Panc1 (cell line): ENCODE results near the gene KRT85. TPM values are rescaled to one million over a fixed set of nuclear protein-coding genes. Genes with fewer than 3 reads are reported as not detected.

Source experiments
- ATAC-seq: fragments of 200-7000 bp; cut with Tn5 transposase; 2 replicates; pipeline ENCODE4 v1.9.1; 2020; ENCODE audit warnings: mild to moderate bottlenecking, moderate library complexity
- BruUV-seq: library from RNA; stranded (reverse); fragments of 400-500 nt; replicated peaks from 2 replicates; lab custom pipeline; 2021; lab: Mats Ljungman, UMichigan
- CTCF ChIA-PET: fragments of 300-600 bp; sonication (Branson Sonifier 250); formaldehyde crosslinking; loops from one replicate; lab custom pipeline; 2022; ENCODE audit warnings: antibody characterized with exemption; lab: Charles Lee
- POLR2A ChIA-PET: fragments of 300-600 bp; sonication (Branson Sonifier 250); formaldehyde crosslinking; loops from one replicate; lab custom pipeline; 2022; ENCODE audit warnings: antibody characterized with exemption; lab: Charles Lee
- DNase-seq: peaks from one replicate; pipeline ENCODE4 v3.0.0-alpha.2; 2010; ENCODE audit warnings: low read depth, low spot score
- H3K27ac ChIP-seq: 2 replicates; pipeline ENCODE4 v1.5.1; 2011; ENCODE audit warnings: mild to moderate bottlenecking, low read length, inconsistent platforms
- H3K27me3 ChIP-seq: fragments of 200-500 bp; sonication (Bioruptor generic); 2 replicates; pipeline ENCODE4 v1.6.0; 2014; ENCODE audit warnings: low read length, inconsistent platforms; ENCODE audit not compliant: control insufficient read depth, insufficient read depth
- H3K36me3 ChIP-seq: fragments of 200-500 bp; sonication (Bioruptor generic); 2 replicates; pipeline ENCODE4 v1.5.1; 2014; ENCODE audit warnings: inconsistent platforms, mild to moderate bottlenecking, low read length, moderate library complexity; ENCODE audit not compliant: control insufficient read depth, insufficient read depth
- H3K4me1 ChIP-seq: 2 replicates; pipeline ENCODE4 v1.5.1; 2011; ENCODE audit warnings: inconsistent platforms, mild to moderate bottlenecking, low read length, moderate library complexity; ENCODE audit not compliant: control insufficient read depth, insufficient read depth
- H3K4me3 ChIP-seq, 2 experiments: 2 replicates each; pipeline ENCODE4 v1.5.1; 2011 to 2012; ENCODE audit warnings: low read depth in 2 of 2, low read length in 2 of 2, mild to moderate bottlenecking in 2 of 2, inconsistent platforms in 1 of 2, moderate library complexity in 1 of 2
- H3K9me3 ChIP-seq: fragments of 200-500 bp; sonication (Bioruptor generic); 2 replicates; pipeline ENCODE4 v1.5.1; 2014; ENCODE audit warnings: low read depth, mild to moderate bottlenecking, inconsistent platforms, low read length, moderate library complexity; ENCODE audit not compliant: control insufficient read depth, insufficient read depth
- POLR2AphosphoS5 ChIP-seq: IDR thresholded peaks from 2 replicates; pipeline ENCODE4 v1.6.1; 2012; ENCODE audit warnings: mild to moderate bottlenecking, low read depth, low read length, moderate library complexity
- SIN3A ChIP-seq: IDR thresholded peaks from 2 replicates; pipeline ENCODE4 v1.6.1; 2012; ENCODE audit warnings: low read depth, mild to moderate bottlenecking, low read length, moderate library complexity, borderline replicate concordance; ENCODE audit not compliant: insufficient read depth
- TCF7L2 ChIP-seq: IDR thresholded peaks from 2 replicates; pipeline ENCODE4 v1.6.1; 2011; ENCODE audit warnings: mild to moderate bottlenecking, low read depth, low read length, inconsistent platforms
- in situ Hi-C: cut with HindIII; loops from 2 replicates; pipeline ENCODE4 v1.10.0; 2016; ENCODE audit warnings: low sequenced_read_pairs, low pct_unique_long_range_greater_than_20kb
- intact Hi-C: fragments of 100-400 bp; cut with micrococcal nuclease; formaldehyde crosslinking; loops from one replicate; pipeline ENCODE4 v1.10.0; 2022; ENCODE audit not compliant: unreplicated experiment
- total RNA-seq: library from RNA; stranded (reverse); gene quantifications from one replicate; pipeline ENCODE4 v1.2.1, GENCODE V29; 2021; ENCODE audit not compliant: unreplicated experiment
- TF ChIP-seq, protein P1 (sequence below): fragments of 450-650 bp; IDR thresholded peaks from 2 replicates; pipeline ENCODE4 v1.5.1; 2017; ENCODE audit warnings: mild to moderate bottlenecking
- TF ChIP-seq, protein P2 (sequence below), 2 experiments: IDR thresholded peaks; 2 replicates each; pipeline ENCODE4 v1.6.1; 2011 to 2012; ENCODE audit warnings: low read depth in 2 of 2, control low read depth in 1 of 2, low read length in 1 of 2, mild to moderate bottlenecking in 1 of 2, moderate library complexity in 1 of 2; ENCODE audit not compliant: insufficient read depth in 1 of 2

The KRT85 gene
- total RNA-seq, 1 experiment from 2014 or later, result not detected

DNA sequence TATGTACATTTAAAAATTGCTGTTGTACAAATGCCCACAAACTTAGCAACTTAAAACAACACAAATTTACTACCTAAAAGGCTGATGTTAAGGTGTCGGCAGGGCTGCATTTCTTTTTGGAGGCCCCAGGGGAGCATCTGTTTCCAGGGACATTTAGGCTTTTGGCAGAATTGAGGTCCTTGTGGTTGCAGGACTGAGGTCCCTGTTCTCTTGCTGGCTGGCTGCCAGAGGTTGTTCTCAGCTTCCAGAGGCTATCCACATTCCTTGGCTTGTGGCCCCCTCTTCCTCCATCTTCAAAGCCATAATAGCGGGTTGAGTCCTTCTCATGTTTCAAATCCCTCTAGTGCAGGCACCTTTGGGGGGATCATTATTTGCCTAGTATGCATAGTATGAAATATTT is 23.7 kb downstream of the KRT85 start:
- intact Hi-C loops (no loop called here), in situ Hi-C loops (no loop called here)
- H3K4me1 ChIP-seq, result peaks cover 8% of the 10 kb centered on the region
- no peak overlapping the region for H3K27ac ChIP-seq
- no TSS peak for BruUV-seq
- no peaks in the 10 kb centered on the region for H3K36me3 ChIP-seq
- peaks cover 3% of the 10 kb centered on the region; the same call in 1 of the 2 replicates for H3K9me3 ChIP-seq
- ChIA-PET CTCF (interaction anchor here (0.6 kb wide), 1 partner anchor 130 kb away, joined by 3 read pairs; no protein-coding TSS in a partner anchor), POLR2A (no interaction called here)
- no peak overlapping the region for H3K4me3 ChIP-seq
- DNase-seq, result no peak
- H3K27me3 ChIP-seq, result no peaks in the 10 kb centered on the region
- ATAC-seq, result no peak
- TF ChIP-seq SIN3A, result no peak
- TF ChIP-seq, protein P1, sequence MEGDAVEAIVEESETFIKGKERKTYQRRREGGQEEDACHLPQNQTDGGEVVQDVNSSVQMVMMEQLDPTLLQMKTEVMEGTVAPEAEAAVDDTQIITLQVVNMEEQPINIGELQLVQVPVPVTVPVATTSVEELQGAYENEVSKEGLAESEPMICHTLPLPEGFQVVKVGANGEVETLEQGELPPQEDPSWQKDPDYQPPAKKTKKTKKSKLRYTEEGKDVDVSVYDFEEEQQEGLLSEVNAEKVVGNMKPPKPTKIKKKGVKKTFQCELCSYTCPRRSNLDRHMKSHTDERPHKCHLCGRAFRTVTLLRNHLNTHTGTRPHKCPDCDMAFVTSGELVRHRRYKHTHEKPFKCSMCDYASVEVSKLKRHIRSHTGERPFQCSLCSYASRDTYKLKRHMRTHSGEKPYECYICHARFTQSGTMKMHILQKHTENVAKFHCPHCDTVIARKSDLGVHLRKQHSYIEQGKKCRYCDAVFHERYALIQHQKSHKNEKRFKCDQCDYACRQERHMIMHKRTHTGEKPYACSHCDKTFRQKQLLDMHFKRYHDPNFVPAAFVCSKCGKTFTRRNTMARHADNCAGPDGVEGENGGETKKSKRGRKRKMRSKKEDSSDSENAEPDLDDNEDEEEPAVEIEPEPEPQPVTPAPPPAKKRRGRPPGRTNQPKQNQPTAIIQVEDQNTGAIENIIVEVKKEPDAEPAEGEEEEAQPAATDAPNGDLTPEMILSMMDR, result no peak
- TF ChIP-seq TCF7L2, result no peak
- TF ChIP-seq POLR2AphosphoS5, result no peak
- TF ChIP-seq, protein P2, sequence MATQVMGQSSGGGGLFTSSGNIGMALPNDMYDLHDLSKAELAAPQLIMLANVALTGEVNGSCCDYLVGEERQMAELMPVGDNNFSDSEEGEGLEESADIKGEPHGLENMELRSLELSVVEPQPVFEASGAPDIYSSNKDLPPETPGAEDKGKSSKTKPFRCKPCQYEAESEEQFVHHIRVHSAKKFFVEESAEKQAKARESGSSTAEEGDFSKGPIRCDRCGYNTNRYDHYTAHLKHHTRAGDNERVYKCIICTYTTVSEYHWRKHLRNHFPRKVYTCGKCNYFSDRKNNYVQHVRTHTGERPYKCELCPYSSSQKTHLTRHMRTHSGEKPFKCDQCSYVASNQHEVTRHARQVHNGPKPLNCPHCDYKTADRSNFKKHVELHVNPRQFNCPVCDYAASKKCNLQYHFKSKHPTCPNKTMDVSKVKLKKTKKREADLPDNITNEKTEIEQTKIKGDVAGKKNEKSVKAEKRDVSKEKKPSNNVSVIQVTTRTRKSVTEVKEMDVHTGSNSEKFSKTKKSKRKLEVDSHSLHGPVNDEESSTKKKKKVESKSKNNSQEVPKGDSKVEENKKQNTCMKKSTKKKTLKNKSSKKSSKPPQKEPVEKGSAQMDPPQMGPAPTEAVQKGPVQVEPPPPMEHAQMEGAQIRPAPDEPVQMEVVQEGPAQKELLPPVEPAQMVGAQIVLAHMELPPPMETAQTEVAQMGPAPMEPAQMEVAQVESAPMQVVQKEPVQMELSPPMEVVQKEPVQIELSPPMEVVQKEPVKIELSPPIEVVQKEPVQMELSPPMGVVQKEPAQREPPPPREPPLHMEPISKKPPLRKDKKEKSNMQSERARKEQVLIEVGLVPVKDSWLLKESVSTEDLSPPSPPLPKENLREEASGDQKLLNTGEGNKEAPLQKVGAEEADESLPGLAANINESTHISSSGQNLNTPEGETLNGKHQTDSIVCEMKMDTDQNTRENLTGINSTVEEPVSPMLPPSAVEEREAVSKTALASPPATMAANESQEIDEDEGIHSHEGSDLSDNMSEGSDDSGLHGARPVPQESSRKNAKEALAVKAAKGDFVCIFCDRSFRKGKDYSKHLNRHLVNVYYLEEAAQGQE (IDR thresholded peaks at IDR 0.05; ENCODE audit: insufficient read depth in 1 of 2, low read depth in 2 of 2, low read length in 1 of 2), result no peak

DNA sequence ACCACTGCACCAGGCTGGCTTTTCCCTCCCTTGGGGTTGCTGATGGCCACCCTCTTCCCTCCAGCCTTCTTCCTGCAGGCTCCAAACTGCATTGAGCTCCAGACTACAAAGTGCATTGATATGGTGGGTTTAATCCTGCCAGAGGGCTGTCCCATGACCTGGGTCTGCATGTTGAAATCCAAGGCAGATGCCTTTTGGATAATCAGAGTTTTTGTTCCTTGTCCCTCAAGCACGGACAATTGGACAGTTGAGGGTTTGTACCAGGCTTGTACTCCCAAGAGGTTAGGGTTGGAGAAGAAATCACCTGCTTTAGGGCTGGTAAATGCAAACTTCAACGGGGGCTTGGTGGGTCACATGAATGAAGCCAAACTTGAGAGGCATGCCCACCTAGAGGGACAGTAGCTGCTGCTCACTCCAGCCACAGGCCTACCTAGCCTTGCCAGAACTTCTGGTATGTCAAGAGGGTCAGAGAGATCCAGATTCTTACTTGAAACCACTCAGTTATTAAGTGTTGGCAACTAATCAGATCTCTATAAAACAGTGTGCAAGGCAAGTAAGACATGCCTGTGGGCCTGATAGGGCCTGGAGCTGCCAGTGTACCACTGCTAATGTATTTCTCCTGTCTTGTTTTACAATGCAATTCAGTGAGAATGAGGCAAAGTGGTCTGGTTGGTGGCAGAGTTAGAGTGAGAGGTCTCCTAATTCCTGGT is 24.3 kb downstream of the KRT85 start:
- Histone ChIP-seq H3K9me3 (peaks cover 3% of the 10 kb centered on the region; the same call in 1 of the 2 replicates), H3K27ac (no peak overlapping the region), H3K4me1 (peaks cover 8% of the 10 kb centered on the region), H3K36me3 (no peaks in the 10 kb centered on the region), H3K27me3 (no peaks in the 10 kb centered on the region), H3K4me3 (no peak overlapping the region)
- ATAC-seq (no peak), DNase-seq (no peak)
- TF ChIP-seq POLR2AphosphoS5, result no peak
- no peak for TF ChIP-seq TCF7L2
- TF ChIP-seq, protein P2 (IDR thresholded peaks at IDR 0.05; ENCODE audit: insufficient read depth in 1 of 2, low read depth in 2 of 2, low read length in 1 of 2), result no peak
- TF ChIP-seq, protein P1, result no peak
- no peak for TF ChIP-seq SIN3A
- intact Hi-C loops, result no loop called here
- CTCF ChIA-PET, result interaction anchor here (0.7 kb wide), 1 partner anchor 10 kb away, joined by 3 read pairs; no protein-coding TSS in a partner anchor
- in situ Hi-C loops, result no loop called here
- no TSS peak for BruUV-seq
- POLR2A ChIA-PET, result no interaction called here
